ENCODE measurements around the gene PDE4D.

GRCh38 chr5:59197911-59198310, 695.6 kb downstream of the PDE4D start:
- TF ChIP-seq CTCF (IDR thresholded peaks at IDR 0.05) = no peak
- TF ChIP-seq POLR2A (IDR thresholded peaks at IDR 0.05) = no peak

Measured in esophagus squamous epithelium (tissue), 4 donors.